Prostate gland (tissue), 2 donors: ENCODE data around the gene HNRNPH3.

Source experiments
- POLR2A ChIP-seq: fragments of 450-650 bp; IDR thresholded peaks from one replicate; pipeline ENCODE4 v1.6.1; 2016; ENCODE audit warnings: antibody characterized with exemption, mild to moderate bottlenecking
- TF ChIP-seq, protein P1 (sequence below), 4 experiments: fragments of 200-600 bp in 2 of 4; fragments of 450-650 bp in 2 of 4; sonication (generic) in 2 of 4; IDR thresholded peaks; 1 replicate in 3 of 4; 2 replicates in 1 of 4; pipeline ENCODE4 v1.5.1; 2016 to 2019; ENCODE audit warnings: antibody characterized with exemption in 4 of 4, mild to moderate bottlenecking in 2 of 4, moderate library complexity in 2 of 4

DNA sequence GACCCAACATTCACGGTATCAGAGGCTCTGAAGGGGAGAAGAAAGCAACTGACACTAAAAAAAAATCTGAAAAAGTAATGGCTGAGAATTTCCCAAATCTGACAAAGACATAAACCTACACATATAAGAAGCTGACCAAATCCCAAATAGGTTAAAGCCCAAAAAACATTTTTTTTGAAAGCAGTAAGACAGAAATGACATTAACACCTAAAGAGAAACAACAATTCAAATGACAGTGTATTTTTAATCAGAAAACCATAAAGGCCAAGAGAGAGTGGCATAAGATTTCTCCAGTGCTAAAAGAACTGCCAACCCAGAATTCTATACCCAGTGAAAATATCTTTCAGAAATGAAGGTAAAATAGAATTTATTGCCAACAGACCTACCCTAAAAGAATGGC, 39.7 kb downstream of the HNRNPH3 start:
- TF ChIP-seq POLR2A: no peak
- TF ChIP-seq, protein P1, sequence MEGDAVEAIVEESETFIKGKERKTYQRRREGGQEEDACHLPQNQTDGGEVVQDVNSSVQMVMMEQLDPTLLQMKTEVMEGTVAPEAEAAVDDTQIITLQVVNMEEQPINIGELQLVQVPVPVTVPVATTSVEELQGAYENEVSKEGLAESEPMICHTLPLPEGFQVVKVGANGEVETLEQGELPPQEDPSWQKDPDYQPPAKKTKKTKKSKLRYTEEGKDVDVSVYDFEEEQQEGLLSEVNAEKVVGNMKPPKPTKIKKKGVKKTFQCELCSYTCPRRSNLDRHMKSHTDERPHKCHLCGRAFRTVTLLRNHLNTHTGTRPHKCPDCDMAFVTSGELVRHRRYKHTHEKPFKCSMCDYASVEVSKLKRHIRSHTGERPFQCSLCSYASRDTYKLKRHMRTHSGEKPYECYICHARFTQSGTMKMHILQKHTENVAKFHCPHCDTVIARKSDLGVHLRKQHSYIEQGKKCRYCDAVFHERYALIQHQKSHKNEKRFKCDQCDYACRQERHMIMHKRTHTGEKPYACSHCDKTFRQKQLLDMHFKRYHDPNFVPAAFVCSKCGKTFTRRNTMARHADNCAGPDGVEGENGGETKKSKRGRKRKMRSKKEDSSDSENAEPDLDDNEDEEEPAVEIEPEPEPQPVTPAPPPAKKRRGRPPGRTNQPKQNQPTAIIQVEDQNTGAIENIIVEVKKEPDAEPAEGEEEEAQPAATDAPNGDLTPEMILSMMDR (IDR thresholded peaks at IDR 0.05): no peak
